Prostate gland (tissue), 2 donors: Measurements from ENCODE around the gene ADCY1.

Experiments
- CTCF ChIP-seq, 4 experiments: fragments of 200-600 bp in 2 of 4; fragments of 450-650 bp in 2 of 4; sonication (generic) in 2 of 4; IDR thresholded peaks; 1 replicate in 3 of 4; 2 replicates in 1 of 4; pipeline ENCODE4 v1.5.1; 2016 to 2019; ENCODE audit warnings: antibody characterized with exemption in 4 of 4, mild to moderate bottlenecking in 2 of 4, moderate library complexity in 2 of 4
- POLR2AphosphoS5 ChIP-seq: sonication (generic); formaldehyde crosslinking; IDR thresholded peaks from one replicate; pipeline ENCODE4 v1.6.1; 2017; ENCODE audit warnings: antibody characterized with exemption

- TF ChIP-seq CTCF (IDR thresholded peaks at IDR 0.05) (no peak), POLR2AphosphoS5 (no peak)
Measured at GRCh38 chr7:45601094-45601493, 26.9 kb downstream of the ADCY1 start.
